NCI-H2227 treated with DMSO at 0.1 percent for 48 hours (cell line): Measurements from ENCODE around the gene ANKS1A.

ENCODE experiments used
- DNase-seq: peaks from one replicate; lab custom pipeline; 2025; lab: John Stamatoyannopoulos, UW

Gene ANKS1A

DNA sequence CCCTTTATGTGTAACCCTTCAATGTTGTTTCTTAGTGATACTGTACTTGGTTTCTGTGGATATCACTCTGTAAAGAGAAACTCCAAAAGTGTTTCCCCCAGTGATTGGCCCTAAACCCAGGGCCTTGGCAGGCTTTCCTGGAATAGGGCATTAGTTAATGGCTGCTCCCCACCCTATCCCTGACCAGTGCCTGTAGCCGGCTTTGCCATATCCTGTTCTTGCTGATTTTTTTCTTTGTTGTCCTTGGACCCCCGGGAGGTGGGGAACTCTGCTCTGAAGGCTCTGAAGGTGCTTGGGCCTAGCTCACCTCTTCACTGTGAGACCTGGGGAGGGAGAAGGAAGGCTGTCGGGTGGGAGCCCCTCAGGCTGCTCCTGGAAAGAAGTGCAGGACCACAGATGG is 131.9 kb downstream of the ANKS1A start:
- DNase-seq, result no peak

DNA sequence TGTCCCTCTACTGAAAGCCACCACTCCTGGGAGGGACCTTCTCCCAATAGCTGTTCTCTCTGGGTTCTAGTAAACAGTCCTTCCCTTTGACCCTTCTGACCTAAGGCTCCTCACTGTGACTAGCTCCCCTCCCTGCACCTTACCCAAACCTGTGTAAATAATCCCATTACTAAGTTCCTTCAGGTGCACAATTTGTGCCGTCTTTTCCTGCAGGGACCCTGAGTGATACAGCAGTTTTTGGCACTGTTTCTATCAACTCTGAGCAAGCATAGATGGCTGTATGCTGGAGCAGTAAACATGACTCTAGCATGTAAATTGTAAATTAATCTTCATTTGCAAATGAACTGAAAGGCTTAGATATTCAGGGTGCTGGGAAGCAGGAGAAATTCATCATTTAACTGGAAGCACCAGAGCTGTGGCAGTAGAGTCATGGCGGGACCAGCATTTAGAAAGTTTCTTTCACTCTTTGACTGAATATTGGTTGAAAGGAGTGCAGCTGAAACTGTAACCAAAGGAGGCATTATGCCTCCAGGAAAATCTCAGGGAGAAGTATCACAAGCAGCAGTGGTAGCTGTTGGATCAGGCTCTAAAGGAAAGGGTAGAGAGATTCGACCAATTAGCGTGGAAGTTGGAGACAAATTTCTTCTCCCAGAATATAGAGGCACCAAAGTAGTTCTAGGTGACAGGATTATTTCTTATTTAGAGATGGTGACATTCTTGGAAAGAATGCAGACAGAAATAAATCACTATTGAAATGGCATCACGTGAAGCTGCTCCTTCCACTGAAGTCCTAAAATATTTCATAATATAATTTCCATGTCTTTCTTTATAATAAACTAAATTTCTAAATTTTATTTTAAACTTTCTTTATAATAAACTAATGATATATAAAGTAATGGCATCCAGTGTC is 134.3 kb downstream of the ANKS1A start:
- DNase-seq, result no peak

DNA sequence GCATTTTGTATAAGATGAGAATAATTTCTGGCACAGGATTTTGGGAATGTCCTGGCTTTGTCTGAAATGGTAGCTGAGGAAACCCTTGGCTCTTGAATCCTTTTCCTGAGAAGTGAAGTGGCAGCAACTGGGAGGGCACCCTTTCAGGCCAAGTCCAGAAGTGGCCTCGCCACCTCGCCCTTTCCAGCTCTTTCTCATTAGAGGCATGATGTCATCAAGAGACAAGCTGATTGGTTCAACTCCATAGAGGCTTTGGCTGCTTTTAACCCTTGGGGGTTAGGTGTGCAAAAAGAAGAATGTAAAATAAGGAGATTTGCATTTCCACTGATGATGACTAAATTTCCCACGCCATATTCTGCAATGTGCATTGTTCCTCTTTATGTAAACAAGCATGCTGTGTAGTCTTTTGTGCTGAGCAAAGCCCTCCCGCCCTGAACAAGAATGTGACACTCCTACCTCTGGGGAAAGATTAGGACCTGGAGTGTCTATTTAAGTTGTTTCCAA is 135.5 kb downstream of the ANKS1A start:
- no peak for DNase-seq

DNA sequence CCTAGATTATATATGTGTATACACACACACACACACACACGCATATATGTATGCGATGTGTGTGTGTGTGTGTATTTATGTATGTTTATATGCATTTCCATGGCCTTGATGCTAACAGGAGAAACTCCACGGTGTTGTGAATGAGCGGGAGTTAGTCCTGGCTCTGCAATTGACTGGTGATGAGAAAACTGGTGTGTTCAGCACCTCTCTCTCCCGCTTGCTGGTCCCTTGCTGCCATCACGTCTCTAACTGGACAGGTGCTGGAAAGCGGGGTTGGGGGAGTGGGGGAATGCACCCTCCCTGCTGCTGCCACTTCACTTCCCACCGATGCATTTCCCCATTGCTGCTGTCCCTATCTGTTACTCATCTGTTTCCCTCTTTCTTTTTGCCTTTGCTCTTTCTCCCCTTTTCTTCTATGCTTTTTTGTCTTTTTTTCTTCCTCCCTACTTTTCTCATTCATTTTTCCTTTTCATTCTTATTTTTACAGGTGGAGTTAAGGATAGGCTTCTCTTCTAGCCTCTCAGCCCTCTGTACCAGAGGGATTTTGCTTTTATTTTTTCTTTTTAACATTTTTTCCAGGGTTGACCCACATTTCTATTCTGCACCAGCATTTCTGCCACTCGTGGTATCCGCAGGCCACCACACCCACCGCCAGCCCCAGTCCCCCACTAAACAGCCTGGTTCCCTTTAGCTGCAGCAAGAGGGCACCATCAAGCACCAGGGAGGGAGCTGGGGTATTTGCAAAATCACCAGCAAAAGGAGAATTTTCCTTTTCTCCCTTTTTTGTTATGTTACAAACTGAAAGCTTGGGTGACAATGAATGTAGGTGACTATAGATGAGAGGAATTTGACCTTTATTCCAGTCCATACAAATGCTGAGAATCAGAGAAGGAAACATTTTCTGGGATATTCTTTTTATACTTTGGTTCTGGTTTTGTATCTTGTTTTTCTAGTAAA is 136.5 kb downstream of the ANKS1A start:
- DNase-seq, result no peak

DNA sequence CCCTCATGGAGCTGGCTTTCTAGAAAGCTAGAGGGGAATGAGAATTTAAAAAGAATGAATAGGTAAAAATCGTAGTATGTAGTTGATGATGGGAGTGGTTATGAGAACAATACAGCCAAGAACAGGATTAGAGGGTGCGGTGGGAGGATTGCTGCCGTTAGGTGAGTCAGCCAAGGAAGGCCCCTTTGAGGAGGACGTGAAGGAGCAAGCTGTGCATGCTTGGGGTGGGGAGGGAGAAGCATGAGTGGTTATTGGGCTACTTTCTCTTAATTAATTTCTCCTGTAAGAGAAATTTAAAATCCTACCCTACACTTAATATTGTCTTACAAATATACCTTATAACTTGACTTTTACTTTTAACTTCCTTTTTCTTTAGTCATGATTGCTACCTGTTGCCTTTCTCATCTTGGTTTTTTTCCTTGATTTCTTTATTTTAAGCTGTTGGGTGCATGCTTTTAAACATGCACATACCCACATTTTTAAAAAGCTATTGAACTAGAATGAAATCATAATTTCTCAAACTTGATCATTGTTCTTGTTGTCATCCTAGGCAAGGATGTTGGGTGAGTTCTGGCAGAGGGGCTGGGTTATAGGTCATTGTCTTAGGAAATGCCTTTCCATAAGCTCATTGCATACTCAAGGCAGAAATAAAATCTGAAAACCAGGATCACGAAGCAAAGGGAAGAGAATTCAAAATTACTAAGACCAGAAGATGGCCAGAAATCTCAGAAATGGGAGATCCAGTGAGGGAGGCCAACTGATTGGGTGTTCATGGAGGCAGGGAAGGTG is 137.6 kb downstream of the ANKS1A start:
- DNase-seq, result no peak

DNA sequence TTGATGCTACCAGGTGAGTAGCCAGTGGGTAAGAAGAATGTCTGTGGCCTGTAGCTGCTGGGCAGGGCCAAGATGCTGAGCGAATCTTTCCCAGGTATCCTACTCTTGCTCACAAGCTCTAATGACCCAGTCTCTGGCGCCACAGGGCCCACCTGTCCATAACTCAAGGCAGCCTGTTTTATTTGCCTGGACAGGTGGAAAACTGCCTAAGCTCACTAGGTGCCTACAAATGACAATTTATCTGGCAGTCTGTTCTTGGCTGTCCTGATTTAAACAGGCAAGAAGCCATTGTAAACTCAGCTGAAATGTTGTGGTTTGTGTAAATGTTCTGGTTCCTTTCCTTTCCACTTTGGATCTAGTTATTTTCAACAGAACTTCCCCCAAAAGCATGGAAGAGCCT is 138.8 kb downstream of the ANKS1A start:
- DNase-seq, result no peak

DNA sequence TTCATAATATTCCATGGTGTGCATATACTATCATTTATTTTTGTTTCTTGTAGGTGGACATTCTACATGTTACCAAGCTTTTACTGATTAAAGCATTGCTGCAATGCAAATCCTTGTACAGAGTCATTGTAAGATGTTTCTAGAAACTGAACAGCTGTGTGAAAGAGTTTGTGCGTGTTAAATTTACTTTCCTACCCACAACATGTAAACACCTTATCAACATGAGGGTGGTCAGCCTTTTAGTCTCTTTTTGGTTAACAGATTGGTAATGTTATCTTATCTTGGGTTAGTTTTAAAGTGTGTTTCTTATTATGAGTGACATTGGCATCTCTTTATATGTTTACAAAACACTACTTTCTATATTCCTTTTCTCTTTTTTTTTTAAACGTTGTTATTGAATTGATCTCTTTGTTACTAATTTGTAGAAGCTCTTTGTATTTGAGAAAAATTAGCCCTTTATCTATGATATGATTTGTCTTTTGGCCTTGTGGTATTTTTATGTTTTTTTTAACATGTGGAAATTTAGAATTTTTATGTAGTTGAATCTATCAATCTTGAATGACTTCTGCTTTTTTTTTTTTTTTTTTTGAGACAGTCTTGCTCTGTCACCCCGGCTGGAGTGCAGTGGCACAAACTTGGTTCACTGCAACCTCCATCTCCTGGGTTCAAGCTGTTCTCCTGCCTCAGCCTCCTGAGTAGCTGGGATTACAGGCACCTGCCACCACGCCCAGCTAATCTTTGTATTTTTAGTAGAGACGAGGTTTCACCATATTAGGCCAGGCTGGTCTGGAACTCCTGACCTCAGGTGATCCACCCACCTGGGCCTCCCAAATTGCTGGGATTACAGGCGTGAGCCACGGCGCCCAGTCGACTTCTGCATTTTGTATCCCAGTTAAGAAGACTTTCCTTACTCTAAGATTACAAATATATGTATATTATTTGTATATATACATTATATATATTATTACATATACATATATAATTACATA is 140.0 kb downstream of the ANKS1A start:
- DNase-seq, result no peak

DNA sequence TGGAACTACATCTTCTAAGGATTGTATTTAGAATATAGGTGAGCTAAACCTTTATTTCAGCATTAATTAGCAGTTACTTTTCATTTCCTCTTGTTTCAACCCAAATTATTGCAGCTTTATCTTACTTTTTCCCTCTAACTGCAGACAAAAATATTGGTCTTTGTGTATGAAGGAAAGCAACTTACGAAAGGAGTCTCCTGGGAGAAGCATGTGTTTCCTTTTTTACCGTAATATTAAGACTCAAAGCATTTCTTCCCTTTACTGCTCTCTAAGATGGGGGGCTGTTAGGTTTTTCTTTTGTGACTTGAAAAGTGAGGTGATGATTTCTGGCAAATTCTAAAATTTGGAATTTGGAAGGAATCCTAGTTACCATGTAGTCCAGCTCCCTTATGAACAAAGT is 141.0 kb downstream of the ANKS1A start:
- no peak for DNase-seq

DNA sequence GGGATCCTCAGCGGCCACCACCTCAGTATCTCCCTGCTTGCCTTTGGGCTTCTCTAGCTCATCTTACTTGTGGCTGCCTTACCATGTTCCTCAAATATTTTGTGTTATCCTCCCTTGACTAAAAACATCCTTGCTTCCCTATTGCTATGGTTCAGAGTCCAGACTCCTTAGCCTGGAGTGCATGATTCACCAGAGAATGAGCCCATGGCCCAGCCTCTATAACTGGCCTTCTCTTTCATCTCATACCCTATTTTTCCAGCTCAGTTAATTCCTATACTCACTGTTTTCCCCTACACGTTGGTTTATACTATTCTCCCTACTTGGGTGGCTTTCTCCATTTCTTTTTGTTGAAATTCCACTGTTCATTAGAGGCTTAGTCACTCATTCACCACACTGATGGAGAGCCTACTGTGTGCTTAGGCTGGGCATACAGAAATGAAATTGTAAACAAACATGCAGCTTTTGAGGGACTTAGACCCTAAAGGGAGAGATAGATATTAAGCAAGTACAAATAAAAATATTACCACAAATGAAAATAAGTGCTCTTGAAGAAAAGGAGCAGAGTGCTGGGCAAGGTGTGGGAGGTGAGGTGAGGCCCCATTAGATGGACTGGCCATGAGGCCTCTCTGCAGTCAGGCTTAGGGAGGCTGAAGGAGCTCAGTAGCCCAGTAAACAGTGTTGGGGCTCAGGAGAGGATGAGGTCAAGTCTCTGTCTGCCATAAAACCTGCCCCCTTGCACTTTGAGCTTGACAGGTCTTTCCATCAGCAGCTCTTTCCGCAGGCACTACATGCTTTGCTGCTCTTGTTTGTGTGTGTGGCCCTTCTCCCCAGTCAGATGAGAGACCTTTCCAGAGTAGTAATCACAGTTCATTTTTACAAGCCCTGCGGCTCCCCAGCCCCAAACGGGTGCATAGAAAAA is 142.8 kb downstream of the ANKS1A start:
- no peak for DNase-seq

DNA sequence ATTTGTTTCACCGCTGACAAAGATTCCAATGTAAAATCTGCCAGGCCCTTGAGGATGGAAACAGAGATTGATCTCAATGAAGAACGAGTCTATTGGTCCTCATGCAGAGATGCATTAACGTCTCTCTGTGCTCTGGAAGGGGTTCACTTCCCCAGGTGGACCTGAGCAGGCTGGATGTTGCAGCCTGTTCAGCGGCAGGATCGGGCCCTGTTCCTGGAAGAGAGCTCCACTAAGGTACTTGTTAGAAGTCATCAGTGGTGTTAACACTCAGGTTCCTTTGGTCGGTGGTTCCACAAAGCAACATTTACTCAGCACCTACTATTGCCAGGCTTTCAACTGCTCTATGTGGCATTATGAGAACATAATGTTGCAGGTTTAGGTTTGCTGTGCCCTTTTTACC is 144.6 kb downstream of the ANKS1A start:
- DNase-seq, result no peak

DNA sequence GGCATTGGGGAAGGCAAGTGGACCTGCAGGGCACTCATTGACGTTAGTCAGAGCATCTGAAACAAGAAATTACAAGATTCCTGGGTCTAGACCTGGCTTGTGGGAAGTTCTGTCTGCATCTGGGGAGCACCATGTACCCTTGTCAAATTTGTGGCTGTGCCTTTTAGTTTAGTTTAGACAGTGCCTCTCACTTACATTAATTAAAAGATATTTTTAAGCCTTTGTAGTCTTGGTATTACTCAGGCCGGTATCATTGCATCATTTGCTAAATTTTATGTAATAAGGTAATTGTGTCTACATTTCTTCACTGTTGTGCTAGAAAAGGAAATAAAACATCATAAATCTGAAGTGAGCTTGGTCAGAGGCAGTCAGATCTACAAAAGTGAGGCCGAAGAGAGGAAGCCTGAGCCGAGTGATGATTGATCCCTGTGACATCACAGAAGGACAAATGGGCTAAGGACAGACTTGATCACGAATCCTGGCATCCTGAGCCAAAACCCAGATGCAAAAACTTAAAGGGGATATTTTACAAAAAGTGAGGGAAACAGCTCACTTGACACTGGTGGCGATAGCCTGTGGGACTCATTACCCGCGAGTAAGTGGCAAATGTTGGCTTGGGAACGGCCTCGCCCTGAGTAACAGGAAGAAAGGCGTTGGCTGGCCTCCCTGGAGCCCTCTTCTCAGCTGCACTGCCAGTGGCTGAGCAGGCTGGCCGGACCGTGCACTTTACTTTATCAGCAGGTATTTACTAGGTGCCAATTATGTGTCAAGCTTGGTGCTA is 145.5 kb downstream of the ANKS1A start:
- no peak for DNase-seq

DNA sequence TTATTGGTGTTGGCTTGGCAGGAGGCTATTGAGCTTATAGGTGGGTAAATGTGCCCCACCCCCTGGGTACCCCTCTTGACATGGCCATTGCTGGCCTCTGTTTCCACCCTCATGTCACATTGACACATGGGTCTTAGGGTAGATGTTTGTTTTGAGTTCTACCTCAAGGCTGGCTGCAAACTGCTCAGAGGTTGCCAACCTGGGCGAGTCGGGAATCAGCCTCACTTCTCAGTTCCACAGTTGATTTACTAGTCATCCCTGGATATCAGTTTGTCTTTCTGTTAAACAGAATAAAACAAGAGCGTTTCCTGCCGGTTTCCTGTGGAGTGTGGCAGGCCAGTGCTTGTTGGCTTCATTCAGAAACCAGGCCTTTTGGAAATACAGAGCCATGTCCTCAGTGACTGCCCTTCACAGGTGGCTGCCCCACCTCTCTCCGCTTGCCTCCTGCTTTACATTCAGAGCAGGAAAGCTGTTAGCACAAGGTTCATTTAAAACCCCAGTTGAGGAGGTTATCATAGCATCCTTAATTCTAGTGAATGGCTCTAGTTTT is 146.5 kb downstream of the ANKS1A start:
- no peak for DNase-seq

DNA sequence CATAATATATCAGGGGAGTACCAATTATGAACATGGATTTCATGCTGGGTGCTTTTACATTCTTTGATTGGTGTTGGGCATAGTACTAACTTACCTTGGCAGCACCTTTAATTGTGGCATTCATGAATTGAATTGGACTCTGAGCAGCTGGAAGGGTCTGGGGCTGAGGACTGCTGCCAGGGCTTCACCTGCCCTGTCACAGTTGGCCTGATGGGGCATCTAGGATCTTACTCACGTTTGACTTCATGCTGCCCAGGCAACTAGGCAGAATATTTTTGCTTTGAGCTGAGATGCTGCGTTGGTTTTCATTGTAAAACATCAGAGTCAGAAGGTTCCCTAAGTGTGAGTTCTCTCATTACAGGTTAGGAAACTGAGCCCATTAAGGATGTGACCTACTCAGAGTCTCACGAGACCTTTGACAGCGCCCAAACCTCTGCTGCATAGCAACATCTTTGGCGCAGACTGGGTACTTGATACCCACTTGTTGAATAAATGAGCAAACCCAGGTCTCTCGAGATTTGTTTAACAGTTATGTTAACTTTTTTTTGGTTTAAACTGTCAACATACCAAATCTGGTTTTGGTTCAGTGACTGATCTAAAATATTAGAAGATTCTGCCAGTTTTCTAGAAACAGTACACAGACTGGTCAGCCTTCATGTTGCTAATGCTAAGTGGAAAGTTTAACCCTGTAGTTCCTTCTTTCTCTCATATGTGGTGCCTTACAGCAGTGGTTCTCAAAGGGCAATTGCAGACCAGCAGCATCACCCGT is 147.2 kb downstream of the ANKS1A start:
- no peak for DNase-seq

DNA sequence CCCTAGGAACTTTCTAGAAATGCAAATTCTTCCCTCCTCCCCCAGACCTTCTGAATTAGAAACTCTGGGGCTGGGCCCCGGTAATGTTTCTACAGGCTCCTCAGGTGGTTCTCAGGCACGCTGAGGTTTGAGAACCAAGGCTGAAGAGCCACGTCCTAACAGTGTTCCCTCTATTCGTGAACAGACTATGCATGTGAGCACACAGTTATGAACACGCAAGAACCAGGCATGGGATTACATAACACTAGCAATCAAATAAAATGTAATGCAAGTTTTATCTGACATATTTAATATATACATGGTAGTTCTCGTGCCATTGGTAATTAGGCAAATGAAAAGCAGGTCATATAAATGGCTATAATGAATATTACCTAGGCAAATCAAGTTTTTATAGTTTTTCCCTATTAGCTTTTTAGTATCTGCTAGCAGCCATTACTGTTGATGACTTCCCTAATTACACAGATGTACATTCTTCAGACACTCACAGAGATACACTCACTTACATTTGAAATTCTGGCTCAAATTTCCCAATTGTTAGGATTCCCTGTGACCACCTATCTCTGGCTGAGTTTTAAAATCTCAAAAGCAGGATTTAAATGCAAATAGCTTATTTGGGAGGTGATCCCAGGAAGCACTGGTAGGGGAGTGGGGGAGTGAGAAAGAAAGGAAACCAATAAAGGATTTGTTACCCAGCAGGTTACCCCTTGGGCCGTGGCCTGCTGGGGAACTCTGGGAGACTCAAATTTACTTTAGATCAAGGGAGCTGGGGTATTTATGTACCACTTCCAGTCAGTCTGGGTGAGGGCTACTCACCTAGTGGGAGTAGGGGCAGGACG is 148.0 kb downstream of the ANKS1A start:
- no peak for DNase-seq

DNA sequence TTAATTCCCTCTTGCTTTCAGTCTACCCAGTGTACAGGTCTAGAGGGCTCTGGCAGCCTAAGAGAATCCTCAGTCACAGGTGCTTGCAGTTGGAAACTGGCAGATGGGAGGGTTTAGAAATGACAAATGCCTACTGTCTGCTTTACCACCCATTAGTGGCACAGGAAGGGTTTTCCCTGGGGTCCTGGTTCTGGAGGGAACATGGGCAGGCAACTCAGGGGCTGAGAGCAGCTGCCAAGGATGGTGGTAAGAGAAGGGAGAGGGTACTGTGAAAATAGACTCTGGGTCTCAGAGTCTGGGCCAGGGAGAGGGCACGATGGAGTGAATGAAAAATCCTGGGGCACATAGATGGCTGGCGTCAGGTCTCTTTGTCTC is 148.6 kb downstream of the ANKS1A start:
- DNase-seq, result no peak

DNA sequence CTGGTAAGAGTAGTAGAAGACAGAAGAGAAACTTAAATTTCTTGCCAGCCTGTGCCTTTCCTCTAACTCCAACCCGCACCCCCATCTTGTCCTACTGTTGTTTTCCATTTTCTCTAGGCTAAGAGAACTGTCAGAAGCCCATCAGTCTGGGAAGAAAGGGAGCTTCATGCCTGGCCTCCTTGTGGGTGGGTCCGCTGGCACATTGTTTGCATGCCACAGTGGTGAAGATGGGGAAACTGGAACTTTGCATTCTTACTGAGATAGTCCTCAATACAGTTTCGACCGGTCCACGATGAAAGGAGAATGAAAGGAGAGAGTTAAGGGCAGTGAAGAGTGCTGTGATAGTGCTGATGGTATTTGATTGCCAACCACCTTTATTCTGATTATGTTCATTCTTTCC is 149.0 kb downstream of the ANKS1A start:
- no peak for DNase-seq

DNA sequence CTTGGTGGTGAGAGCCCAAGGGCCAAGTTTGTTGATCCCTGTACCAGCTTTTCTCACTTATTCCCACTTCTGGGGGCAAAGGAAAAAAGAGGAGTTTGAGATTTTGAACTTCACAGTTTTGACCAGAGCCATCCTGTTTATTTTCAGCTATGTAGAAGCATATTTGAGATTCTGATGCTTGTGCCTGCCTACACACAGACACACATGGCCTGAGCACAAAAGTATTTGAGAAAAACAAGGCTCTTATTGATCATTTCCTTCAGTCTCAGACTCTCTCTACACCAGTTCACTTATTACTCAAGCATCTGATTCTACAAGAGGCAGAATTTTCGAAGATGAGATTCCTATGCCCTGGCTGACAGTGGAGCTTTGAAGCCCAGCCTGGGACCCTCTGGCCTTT is 151.3 kb downstream of the ANKS1A start:
- no peak for DNase-seq
